Stimulated activated CD4-positive, alpha-beta T cell treated with anti-CD3 and anti-CD28 coated beads, Interleukin-4, amount 100 ng/mL, for 24 hours (primary cell): ENCODE results near the gene MAP3K21.
A peak's percentile ranks its signal among the peaks of the same experiment; 100 is the strongest.

Source experiments
- DNase-seq: peaks from one replicate; pipeline ENCODE4 v3.0.0-alpha.2; 2020

MAP3K21 gene

DNA sequence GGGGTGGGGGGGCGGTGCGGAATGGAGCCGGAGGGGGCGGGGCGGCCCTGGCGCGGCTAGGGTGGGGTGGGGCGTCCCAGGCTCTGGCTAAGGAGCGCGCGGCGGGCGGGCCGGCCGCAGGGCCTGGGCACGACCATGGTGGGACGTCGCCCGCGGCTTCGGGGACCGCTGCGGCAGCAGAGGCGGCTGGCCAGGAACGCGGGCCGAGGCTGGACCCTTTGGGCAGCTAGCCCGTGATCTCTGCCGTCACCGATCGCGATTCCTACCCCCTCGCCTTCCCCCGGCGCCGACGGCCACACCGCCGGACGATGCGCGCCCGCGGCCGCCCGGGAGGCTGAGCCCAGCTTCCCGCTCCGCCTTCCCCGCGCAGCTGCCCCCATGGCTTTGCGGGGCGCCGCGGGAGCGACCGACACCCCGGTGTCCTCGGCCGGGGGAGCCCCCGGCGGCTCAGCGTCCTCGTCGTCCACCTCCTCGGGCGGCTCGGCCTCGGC, at the start of gene MAP3K21:
Gene MAP3K21, plus strand, starts transcription at position 74 of the 491 bp plus-strand sequence. Its CDS starts 305 bp downstream, at position 379.
- no peak for DNase-seq

DNA sequence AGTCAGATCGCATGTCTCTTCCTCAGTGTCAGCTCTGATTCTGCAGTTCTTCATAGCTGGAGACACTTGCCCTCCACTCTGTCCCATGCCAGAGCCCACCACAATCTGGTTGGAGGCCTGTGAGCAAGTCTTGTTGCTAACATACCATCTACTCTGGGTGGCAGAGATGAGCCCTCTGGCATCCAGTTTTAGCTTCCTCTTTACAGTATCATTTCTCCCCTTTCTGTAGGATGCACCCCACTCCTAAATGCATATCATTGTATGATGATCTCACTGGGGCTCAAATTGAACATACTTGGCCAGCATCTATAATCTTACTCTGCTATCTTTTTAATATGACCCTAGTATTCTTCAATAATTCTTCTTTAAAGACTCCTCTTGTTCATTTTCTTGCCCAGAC, 48.9 kb upstream of the MAP3K21 start:
- no peak for DNase-seq

- no peak for DNase-seq
Measured at GRCh38 chr1:233279971-233280370, 47.6 kb upstream of the MAP3K21 start.

GRCh38 chr1:233281711-233282581, 45.6 kb upstream of the MAP3K21 start:
- DNase-seq: peak; percentile 17

- DNase-seq: no peak
Measured at GRCh38 chr1:233282582-233282886, 45.0 kb upstream of the MAP3K21 start.

- DNase-seq: no peak
Measured at GRCh38 chr1:233289676-233290075, 37.8 kb upstream of the MAP3K21 start.

- no peak for DNase-seq
Measured at GRCh38 chr1:233290396-233291034, 37.0 kb upstream of the MAP3K21 start.

- no peak for DNase-seq
Measured at GRCh38 chr1:233293556-233294446, 33.7 kb upstream of the MAP3K21 start.

DNA sequence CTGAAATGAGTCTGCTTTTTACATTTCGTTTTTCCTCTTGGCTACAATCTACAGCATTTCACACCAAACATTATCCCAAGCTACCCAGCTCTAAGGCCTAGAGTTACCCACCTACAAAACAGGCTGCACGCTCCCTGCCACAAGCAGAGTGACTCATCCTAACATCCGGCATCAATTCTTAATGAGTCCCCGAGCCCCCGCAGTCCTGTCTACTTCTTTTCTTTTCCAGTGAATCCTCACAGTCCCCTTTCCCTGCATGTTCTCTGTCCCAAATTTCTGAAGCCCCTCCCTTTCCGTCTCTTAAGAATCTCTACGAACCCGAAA, 32.6 kb upstream of the MAP3K21 start:
- DNase-seq: peak; percentile 57

DNA sequence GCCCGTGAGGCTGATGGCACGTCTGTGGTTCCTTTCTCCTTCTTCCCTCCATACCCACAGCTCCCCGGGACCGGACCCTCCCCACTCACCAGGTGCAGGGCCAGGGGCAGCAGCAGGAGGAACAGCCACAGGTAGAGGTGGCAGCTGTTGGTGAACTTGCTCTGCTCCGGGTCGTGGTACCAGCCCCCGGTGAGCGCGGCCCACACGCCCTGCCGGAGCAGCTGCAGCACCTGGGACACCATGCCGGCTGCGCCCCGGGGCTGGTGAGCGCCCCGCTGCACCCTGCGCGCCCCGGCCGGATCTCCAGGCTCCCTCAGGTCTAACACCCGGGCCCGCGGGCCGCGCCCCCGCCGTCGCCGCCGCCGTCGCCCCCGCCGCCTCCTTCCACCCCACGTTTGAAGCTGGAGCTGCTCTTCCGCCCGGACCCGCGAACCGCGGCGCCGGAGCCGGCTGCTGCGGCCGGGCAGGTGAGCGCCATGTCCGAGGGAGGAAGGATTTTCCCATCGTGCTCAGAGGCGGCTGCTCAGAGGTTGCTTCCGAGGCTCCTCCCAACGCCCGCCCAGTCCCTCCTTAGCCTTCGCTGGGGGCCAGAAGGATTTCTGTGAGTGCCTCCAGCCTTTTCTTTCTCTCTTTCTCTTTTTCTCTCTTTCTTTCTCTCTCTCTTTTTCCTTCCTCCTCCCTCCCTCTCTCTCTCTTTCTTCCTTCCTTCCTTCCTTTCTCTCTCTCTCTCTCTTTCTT, 32.1 kb upstream of the MAP3K21 start, which contains the start of gene PCNX2:
Gene PCNX2, minus strand, starts transcription at position 489 of the 738 bp plus-strand sequence. Its CDS starts 247 bp downstream, at position 242.
- DNase-seq: peak; percentile 76

DNA sequence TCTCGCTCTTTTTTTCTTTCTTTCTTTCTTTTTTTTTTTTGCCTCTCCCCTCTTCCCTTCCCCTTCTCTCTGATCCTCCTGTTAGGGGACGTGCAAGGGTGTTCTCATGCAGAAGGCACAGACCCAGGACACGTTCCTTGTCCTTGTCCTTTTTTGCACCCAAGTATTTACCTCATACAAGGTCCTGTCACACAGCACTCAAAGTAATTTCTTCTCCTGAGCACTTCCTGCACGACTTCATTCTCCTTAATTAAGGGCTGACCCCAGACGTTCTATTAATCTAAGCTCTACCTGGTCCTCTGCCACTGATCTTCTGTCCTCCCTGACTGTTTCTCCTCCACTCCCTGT, 31.6 kb upstream of the MAP3K21 start:
- no peak for DNase-seq

GRCh38 chr1:233299450-233299849, 28.1 kb upstream of the MAP3K21 start:
- DNase-seq: no peak

- DNase-seq: no peak
Measured at GRCh38 chr1:233300326-233300725, 27.2 kb upstream of the MAP3K21 start.

- DNase-seq: peak; percentile 13
Measured at GRCh38 chr1:233304489-233305102, 22.9 kb upstream of the MAP3K21 start.

- DNase-seq: no peak
Measured at GRCh38 chr1:233313434-233314155, 13.9 kb upstream of the MAP3K21 start.

GRCh38 chr1:233315718-233316301, 11.7 kb upstream of the MAP3K21 start:
- no peak for DNase-seq

DNA sequence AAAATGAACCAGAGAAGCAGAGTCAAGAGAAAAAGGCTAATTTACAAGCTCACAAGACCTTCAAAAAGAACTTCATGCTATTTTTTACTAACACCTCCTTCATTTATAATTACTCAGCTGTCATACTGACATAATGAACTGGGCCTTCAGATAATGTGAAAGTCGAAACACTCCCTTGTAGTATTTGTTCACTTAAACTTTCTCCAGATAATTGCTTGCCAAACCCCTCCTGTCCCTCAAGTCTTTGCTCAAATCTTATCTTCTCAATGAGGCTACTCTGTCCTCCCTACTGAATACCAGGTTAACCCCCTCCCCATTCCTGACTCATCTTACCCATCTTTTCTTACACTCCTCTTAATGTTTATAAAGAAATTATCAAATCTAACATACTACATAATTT, 11.1 kb upstream of the MAP3K21 start:
- no peak for DNase-seq

- no peak for DNase-seq
Measured at GRCh38 chr1:233319272-233319671, 8.3 kb upstream of the MAP3K21 start.

GRCh38 chr1:233320023-233320422, 7.5 kb upstream of the MAP3K21 start:
- no peak for DNase-seq

DNA sequence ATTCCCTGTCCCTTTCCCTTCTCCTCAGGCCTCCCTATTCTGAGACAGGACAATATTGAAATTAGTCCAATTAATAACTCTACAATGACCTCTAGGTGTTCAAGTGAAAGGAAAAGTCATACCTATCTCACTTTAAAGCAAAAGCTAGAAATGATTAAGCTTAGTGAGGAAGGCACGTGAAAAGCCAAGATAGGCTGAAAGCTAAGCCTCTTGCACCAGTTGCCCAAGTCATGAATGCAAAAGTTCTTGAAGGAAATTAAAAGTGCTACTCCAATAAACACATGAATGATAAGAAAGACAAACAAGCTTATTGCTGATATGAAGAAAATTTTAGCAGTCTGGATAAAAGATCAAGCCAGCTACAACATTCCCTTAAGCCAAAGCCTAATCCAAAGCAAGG, 3.8 kb upstream of the MAP3K21 start:
- no peak for DNase-seq

DNA sequence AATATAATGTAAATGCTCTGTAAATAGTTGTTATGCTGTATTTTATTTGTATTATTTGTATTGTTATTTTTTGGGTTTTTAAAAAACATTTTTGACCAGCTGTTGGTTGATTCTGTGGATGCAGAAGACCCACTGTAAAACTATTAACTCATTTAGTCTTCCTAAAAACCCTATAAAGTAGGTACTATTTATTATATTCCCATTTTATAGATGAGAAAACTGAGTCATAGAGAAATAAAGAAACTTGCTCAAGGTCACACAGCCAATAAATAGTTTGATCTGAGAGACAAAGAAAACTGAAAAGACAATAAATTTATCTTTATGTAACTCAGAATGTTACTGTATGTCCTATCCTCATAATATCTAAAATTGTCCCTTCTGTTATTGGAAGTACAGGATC, 1.2 kb upstream of the MAP3K21 start:
- DNase-seq: no peak
